Neuron (in vitro differentiated cells): Measurements from ENCODE around the gene STUB1.

Source experiments
- H2AFZ ChIP-seq: one replicate; pipeline ENCODE4 v1.6.1; 2013; ENCODE audit warnings: low read depth, mild to moderate bottlenecking, inconsistent platforms, low read length, moderate library complexity
- H3K27me3 ChIP-seq: one replicate; pipeline ENCODE4 v1.6.1; 2013; ENCODE audit warnings: low read length; ENCODE audit not compliant: insufficient read depth
- H3K36me3 ChIP-seq: one replicate; pipeline ENCODE4 v1.6.1; 2013; ENCODE audit warnings: low read length; ENCODE audit not compliant: insufficient read depth
- H3K4me1 ChIP-seq: one replicate; pipeline ENCODE4 v1.6.1; 2013; ENCODE audit warnings: low read length; ENCODE audit not compliant: insufficient read depth
- H3K4me3 ChIP-seq: 2 replicates; pipeline ENCODE4 v1.5.1; 2013; ENCODE audit warnings: mild to moderate bottlenecking, low read length, moderate library complexity
- H3K9me3 ChIP-seq: one replicate; pipeline ENCODE4 v1.6.1; 2013; ENCODE audit warnings: low read length

Gene STUB1

GRCh38 chr16:662597-662996 lies 17.6 kb upstream of the STUB1 start:
- H2AFZ ChIP-seq = no peak overlapping the region
- peaks cover 6% of the 10 kb centered on the region for H3K4me1 ChIP-seq
- no peaks in the 10 kb centered on the region for H3K9me3 ChIP-seq
- no peak overlapping the region for H3K4me3 ChIP-seq
- H3K27me3 ChIP-seq = no peaks in the 10 kb centered on the region
- peaks cover 31% of the 10 kb centered on the region for H3K36me3 ChIP-seq

DNA sequence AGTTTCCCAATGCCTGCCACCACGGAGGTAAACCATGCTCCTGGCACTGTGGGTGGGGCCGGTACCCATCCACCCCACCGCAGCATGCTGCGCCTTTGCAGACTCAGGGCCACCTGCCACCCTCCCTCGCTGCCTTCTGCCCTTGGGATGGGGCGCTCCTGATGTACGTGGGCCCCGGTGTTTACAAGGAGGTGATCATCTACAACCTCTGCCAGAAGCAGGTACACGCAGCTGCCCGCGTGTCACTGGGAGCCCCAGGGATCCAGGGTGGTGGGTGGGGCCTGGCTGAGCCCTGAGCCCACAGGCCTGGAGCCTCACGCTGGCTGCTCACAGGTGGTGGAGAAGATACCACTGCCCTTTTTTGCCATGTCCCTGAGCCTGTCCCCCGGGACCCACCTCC lies 13.6 kb upstream of the STUB1 start:
- Histone ChIP-seq H3K9me3 (no peaks in the 10 kb centered on the region), H3K4me1 (peaks cover 11% of the 10 kb centered on the region), H3K4me3 (no peak overlapping the region), H3K36me3 (peaks cover 30% of the 10 kb centered on the region), H2AFZ (no peak overlapping the region), H3K27me3 (no peaks in the 10 kb centered on the region)

GRCh38 chr16:667113-667779 lies 13.0 kb upstream of the STUB1 start:
- H3K36me3 ChIP-seq = peaks cover 31% of the 10 kb centered on the region
- H3K27me3 ChIP-seq = no peaks in the 10 kb centered on the region
- H3K4me1 ChIP-seq = peaks cover 11% of the 10 kb centered on the region
- H3K9me3 ChIP-seq = no peaks in the 10 kb centered on the region
- H2AFZ ChIP-seq = peak overlapping the region; percentile 31
- H3K4me3 ChIP-seq = no peak overlapping the region

DNA sequence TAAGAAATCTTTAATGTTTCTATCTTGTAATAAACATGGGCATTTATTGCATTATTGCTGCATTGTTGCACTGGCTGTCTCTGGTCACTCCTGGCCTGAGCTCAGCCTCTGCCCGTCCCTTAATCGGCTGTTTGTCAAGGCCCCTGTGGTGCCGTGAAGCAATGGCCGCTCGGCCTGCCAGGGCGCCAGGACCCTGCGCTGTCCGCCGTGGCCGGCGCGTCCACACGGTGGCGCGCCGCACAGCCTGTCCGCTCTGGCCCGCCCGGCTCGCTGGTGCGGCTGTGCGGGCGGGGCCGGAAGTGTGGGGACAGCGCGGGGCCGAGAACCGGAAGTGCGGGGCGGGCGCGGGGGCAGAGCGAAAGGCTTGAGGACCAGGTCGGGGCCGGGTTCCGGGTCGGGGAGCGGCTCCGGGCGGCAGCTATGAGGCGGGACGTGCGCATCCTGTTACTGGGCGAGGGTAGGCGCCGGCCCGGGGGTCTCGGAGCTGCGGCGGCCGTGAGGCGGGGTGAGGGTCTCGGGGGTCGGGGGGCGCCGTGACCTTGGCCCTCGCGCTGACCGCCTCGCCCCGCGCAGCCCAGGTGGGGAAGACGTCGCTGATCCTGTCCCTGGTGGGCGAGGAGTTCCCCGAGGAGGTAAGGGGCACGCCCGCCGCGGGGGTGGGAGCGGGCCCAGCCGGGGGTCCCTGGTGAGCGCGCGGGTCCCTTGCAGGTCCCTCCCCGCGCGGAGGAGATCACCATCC lies 12.3 kb upstream of the STUB1 start, which contains the start of gene RHOT2:
Gene RHOT2 (plus strand): TSS at position 353 of the 739 bp plus-strand sequence. CDS start 68 bp downstream, at position 421.
- H3K36me3 ChIP-seq = peaks cover 38% of the 10 kb centered on the region
- H3K9me3 ChIP-seq = no peaks in the 10 kb centered on the region
- peak within 1 kb of the TSS; percentile 92 for H3K4me3 ChIP-seq
- no peaks in the 10 kb centered on the region for H3K27me3 ChIP-seq
- peaks cover 11% of the 10 kb centered on the region for H3K4me1 ChIP-seq
- peak within 1 kb of the TSS; percentile 31 for H2AFZ ChIP-seq

GRCh38 chr16:668519-669171 lies 11.6 kb upstream of the STUB1 start:
- peaks cover 11% of the 10 kb centered on the region for H3K4me1 ChIP-seq
- peak overlapping the region; percentile 92 for H3K4me3 ChIP-seq
- peaks cover 44% of the 10 kb centered on the region for H3K36me3 ChIP-seq
- H2AFZ ChIP-seq = no peak overlapping the region
- H3K27me3 ChIP-seq = no peaks in the 10 kb centered on the region
- no peaks in the 10 kb centered on the region for H3K9me3 ChIP-seq

- Histone ChIP-seq H3K9me3 (no peaks in the 10 kb centered on the region), H2AFZ (no peak overlapping the region), H3K4me1 (peaks cover 11% of the 10 kb centered on the region), H3K36me3 (peaks cover 52% of the 10 kb centered on the region), H3K4me3 (no peak overlapping the region), H3K27me3 (no peaks in the 10 kb centered on the region)
Measured at GRCh38 chr16:669666-670065, 10.5 kb upstream of the STUB1 start.

- H3K4me1 ChIP-seq = peaks cover 11% of the 10 kb centered on the region
- no peaks in the 10 kb centered on the region for H3K9me3 ChIP-seq
- H3K36me3 ChIP-seq = peaks cover 52% of the 10 kb centered on the region
- no peaks in the 10 kb centered on the region for H3K27me3 ChIP-seq
- no peak overlapping the region for H3K4me3 ChIP-seq
- H2AFZ ChIP-seq = no peak overlapping the region
Measured at GRCh38 chr16:670485-671352, 9.5 kb upstream of the STUB1 start.

DNA sequence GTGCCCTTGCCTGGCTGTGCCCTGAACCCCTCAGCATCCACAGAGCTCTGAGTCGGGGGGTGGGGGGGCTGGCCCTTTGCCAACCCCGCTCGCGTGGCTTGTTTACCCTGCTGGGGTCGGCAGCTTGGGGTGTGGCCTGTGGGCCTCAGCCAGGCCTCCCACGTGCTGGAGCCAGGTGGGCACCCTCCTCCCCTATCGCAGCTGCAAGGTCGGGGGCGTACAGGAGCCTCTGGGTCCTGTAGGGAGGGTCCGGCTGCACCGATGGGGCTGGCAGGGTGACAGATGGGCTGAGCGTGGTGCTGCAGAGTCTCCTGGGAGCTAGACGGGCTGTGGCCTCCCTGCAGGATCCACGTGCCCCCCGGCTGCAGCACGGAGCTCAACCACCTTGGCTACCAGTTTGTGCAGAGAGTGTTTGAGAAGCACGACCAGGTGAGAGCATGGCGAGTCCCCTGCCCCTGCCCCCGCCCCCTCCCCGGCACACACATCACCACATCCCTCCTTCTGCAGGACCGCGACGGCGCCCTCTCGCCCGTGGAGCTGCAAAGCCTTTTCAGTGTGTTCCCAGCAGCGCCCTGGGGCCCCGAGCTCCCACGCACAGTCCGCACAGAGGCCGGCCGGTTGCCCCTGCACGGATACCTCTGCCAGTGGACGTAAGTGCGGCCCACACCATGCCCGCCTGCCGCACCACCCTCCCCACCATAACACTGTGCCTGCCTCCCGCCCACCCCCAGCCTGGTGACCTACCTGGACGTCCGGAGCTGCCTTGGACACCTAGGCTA lies 8.7 kb upstream of the STUB1 start:
- Histone ChIP-seq H3K4me3 (no peak overlapping the region), H2AFZ (no peak overlapping the region), H3K9me3 (no peaks in the 10 kb centered on the region), H3K4me1 (peaks cover 11% of the 10 kb centered on the region), H3K36me3 (peaks cover 52% of the 10 kb centered on the region), H3K27me3 (no peaks in the 10 kb centered on the region)

- Histone ChIP-seq H3K9me3 (no peaks in the 10 kb centered on the region), H3K4me3 (no peak overlapping the region), H3K27me3 (no peaks in the 10 kb centered on the region), H3K36me3 (peaks cover 52% of the 10 kb centered on the region), H2AFZ (no peak overlapping the region), H3K4me1 (peaks cover 10% of the 10 kb centered on the region)
Measured at GRCh38 chr16:672371-672770, 7.8 kb upstream of the STUB1 start.

DNA sequence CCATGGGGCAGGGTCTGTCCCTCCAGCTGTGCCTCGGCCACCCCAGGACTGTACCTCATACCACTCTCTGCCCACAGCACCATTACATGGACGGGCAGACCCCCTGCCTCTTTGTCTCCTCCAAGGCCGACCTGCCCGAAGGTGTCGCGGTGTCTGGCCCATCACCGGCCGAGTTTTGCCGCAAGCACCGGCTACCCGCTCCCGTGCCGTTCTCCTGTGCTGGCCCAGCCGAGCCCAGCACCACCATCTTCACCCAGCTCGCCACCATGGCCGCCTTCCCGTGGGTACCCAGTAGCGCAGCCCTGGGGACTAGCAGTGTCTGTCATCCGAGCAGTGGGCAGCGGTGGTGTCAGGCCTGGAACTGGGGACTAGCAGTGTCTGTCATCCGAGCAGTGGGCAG lies 7.4 kb upstream of the STUB1 start:
- Histone ChIP-seq H3K4me1 (peaks cover 8% of the 10 kb centered on the region), H3K36me3 (peaks cover 52% of the 10 kb centered on the region), H3K27me3 (no peaks in the 10 kb centered on the region), H3K4me3 (no peak overlapping the region), H2AFZ (no peak overlapping the region), H3K9me3 (no peaks in the 10 kb centered on the region)

DNA sequence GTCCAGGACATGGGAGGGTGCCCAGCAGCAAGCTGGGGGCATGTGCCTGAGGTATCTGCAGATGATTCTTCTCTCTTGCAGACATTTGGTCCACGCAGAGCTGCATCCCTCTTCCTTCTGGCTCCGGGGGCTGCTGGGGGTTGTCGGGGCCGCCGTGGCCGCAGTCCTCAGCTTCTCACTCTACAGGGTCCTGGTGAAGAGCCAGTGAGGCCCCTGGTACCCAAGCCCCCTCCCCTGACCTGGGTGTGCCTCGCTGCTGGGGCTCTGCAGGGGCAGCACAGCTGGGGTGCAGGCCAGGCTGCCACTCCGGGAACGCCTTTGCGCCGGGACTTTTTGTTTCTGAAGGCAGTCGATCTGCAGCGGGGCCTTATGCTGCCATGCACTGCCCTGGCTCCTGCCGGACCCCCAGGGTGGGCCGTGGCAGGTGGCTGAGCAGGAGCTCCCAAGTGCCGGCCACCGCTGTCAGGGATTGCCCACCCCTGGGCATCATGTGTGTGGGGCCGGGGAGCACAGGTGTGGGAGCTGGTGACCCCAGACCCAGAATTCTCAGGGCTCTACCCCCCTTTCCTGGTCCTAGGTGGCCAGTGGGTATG lies 6.7 kb upstream of the STUB1 start:
- no peaks in the 10 kb centered on the region for H3K27me3 ChIP-seq
- peaks cover 52% of the 10 kb centered on the region for H3K36me3 ChIP-seq
- peaks cover 8% of the 10 kb centered on the region for H3K4me1 ChIP-seq
- no peak overlapping the region for H2AFZ ChIP-seq
- no peak overlapping the region for H3K4me3 ChIP-seq
- no peaks in the 10 kb centered on the region for H3K9me3 ChIP-seq
